ENCODE measurements around the gene LPP.

LPP gene

DNA sequence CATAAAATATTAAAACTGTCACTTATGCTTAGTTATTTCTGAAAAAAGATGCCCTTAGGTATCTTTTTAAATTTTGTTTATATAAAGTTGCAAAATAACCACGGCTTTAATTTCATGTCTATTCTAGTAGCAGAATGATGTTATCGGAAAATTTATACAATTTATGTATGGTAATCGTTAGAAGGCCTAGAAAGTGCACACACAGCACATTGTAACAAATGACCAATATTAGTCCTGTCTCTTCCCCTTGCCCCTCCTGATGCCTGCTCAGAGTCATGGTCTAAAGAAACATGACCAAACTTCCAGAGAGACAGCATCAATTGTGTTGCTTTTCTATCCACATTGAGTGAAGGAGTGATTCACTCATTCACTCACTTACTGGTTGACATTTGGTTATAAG is 6.2 kb upstream of the LPP start:
- no peak overlapping the region for H3K4me3 ChIP-seq (ENCODE audit: severe bottlenecking)
- no peak for ATAC-seq (ENCODE audit: low read depth)
- no peaks in the 10 kb centered on the region for H3K4me1 ChIP-seq (ENCODE audit: insufficient read depth, poor library complexity, severe bottlenecking)
- H3K9me3 ChIP-seq (ENCODE audit: severe bottlenecking), result no peaks in the 10 kb centered on the region
- no peaks in the 10 kb centered on the region for H3K27me3 ChIP-seq (ENCODE audit: insufficient read depth, poor library complexity, severe bottlenecking)
- TF ChIP-seq, protein P1, sequence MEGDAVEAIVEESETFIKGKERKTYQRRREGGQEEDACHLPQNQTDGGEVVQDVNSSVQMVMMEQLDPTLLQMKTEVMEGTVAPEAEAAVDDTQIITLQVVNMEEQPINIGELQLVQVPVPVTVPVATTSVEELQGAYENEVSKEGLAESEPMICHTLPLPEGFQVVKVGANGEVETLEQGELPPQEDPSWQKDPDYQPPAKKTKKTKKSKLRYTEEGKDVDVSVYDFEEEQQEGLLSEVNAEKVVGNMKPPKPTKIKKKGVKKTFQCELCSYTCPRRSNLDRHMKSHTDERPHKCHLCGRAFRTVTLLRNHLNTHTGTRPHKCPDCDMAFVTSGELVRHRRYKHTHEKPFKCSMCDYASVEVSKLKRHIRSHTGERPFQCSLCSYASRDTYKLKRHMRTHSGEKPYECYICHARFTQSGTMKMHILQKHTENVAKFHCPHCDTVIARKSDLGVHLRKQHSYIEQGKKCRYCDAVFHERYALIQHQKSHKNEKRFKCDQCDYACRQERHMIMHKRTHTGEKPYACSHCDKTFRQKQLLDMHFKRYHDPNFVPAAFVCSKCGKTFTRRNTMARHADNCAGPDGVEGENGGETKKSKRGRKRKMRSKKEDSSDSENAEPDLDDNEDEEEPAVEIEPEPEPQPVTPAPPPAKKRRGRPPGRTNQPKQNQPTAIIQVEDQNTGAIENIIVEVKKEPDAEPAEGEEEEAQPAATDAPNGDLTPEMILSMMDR (IDR thresholded peaks at IDR 0.05; ENCODE audit: poor library complexity, severe bottlenecking), result no peak
- DNase-seq (ENCODE audit: low spot score), result no peak
- H3K27ac ChIP-seq (ENCODE audit: poor library complexity, severe bottlenecking), result no peak overlapping the region
- no peaks in the 10 kb centered on the region for H3K36me3 ChIP-seq (ENCODE audit: low read depth)

DNA sequence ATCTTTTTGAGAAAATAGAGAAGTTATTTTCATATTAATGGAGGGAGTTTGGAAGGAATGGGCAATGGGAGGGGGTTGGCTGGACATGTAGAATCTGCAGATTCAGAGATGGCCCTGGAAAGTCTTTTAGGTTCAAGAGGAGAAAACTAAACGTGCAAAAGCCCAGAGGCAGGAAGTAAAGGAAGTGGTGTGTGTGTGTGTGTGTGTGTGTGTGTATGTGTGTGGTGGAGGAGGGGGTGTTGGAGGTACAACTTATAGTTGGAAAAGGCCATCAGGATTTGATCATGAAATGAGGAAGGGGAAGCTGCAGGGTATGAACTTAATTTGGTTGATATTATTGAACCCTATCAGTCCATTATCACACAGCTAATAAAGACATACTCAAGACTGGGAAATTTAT is 5.6 kb upstream of the LPP start:
- ATAC-seq (ENCODE audit: low read depth), result no peak
- Histone ChIP-seq H3K4me1 (ENCODE audit: insufficient read depth, poor library complexity, severe bottlenecking) (no peaks in the 10 kb centered on the region), H3K4me3 (ENCODE audit: severe bottlenecking) (no peak overlapping the region), H3K27me3 (ENCODE audit: insufficient read depth, poor library complexity, severe bottlenecking) (no peaks in the 10 kb centered on the region), H3K36me3 (ENCODE audit: low read depth) (no peaks in the 10 kb centered on the region), H3K27ac (ENCODE audit: poor library complexity, severe bottlenecking) (no peak overlapping the region), H3K9me3 (ENCODE audit: severe bottlenecking) (no peaks in the 10 kb centered on the region)
- TF ChIP-seq, protein P1 (IDR thresholded peaks at IDR 0.05; ENCODE audit: poor library complexity, severe bottlenecking), result no peak
- no peak for DNase-seq (ENCODE audit: low spot score)

DNA sequence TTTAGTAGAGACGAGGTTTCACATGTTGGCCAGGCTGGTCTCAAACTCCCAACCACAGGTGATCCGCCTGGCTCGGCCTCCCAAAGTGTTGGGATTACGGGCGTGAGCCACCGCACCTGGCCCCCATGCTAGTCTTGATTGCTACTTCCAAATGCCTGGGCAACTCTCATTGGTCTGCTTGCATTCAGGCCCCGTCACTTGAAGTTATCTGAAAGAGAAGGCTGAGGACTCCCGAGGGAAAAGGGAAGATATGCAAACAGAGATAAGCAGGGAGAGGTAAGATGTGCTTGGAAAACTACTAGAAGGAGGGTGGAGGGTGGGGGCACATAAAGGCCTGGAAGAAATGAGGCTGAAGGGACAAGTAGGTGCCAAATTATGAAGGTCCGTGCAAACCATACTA is 4.4 kb upstream of the LPP start:
- no peak for DNase-seq (ENCODE audit: low spot score)
- H3K4me3 ChIP-seq (ENCODE audit: severe bottlenecking), result no peak overlapping the region
- TF ChIP-seq, protein P1 (IDR thresholded peaks at IDR 0.05; ENCODE audit: poor library complexity, severe bottlenecking), result no peak
- no peaks in the 10 kb centered on the region for H3K36me3 ChIP-seq (ENCODE audit: low read depth)
- peaks cover under 1% of the 10 kb centered on the region for H3K4me1 ChIP-seq (ENCODE audit: insufficient read depth, poor library complexity, severe bottlenecking)
- no peak for ATAC-seq (ENCODE audit: low read depth)
- H3K9me3 ChIP-seq (ENCODE audit: severe bottlenecking), result no peaks in the 10 kb centered on the region
- no peak overlapping the region for H3K27ac ChIP-seq (ENCODE audit: poor library complexity, severe bottlenecking)
- H3K27me3 ChIP-seq (ENCODE audit: insufficient read depth, poor library complexity, severe bottlenecking), result no peaks in the 10 kb centered on the region

GRCh38 chr3:188150982-188151381 is 3.0 kb upstream of the LPP start:
- H3K9me3 ChIP-seq (ENCODE audit: severe bottlenecking), result no peaks in the 10 kb centered on the region
- H3K27me3 ChIP-seq (ENCODE audit: insufficient read depth, poor library complexity, severe bottlenecking), result no peaks in the 10 kb centered on the region
- H3K4me1 ChIP-seq (ENCODE audit: insufficient read depth, poor library complexity, severe bottlenecking), result peaks cover 3% of the 10 kb centered on the region
- TF ChIP-seq, protein P1 (IDR thresholded peaks at IDR 0.05; ENCODE audit: poor library complexity, severe bottlenecking), result no peak
- H3K27ac ChIP-seq (ENCODE audit: poor library complexity, severe bottlenecking), result no peak overlapping the region
- no peak overlapping the region for H3K4me3 ChIP-seq (ENCODE audit: severe bottlenecking)
- H3K36me3 ChIP-seq (ENCODE audit: low read depth), result no peaks in the 10 kb centered on the region
- no peak for DNase-seq (ENCODE audit: low spot score)
- ATAC-seq (ENCODE audit: low read depth), result no peak

DNA sequence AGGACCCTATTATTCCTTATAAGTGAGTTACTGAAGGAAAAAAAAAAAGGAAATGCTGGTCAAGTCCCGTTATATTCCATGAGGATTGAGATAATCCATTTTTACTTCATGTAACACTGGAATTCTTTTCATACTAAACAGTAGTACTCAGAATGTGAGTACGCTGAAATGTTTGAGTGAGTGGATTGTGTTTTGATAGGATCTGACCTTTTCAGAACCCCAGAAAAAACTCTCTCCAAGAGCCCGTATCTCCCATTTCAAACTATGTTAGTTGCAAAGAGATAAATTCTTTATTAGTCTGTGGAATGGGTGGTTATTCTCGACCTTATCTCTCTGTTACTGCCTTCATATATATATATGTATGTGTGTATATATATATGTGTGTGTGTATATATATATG is 2.5 kb upstream of the LPP start:
- no peaks in the 10 kb centered on the region for H3K9me3 ChIP-seq (ENCODE audit: severe bottlenecking)
- no peak for ATAC-seq (ENCODE audit: low read depth)
- no peaks in the 10 kb centered on the region for H3K27me3 ChIP-seq (ENCODE audit: insufficient read depth, poor library complexity, severe bottlenecking)
- no peak for DNase-seq (ENCODE audit: low spot score)
- H3K4me1 ChIP-seq (ENCODE audit: insufficient read depth, poor library complexity, severe bottlenecking), result peaks cover 3% of the 10 kb centered on the region
- no peak overlapping the region for H3K27ac ChIP-seq (ENCODE audit: poor library complexity, severe bottlenecking)
- H3K4me3 ChIP-seq (ENCODE audit: severe bottlenecking), result no peak overlapping the region
- H3K36me3 ChIP-seq (ENCODE audit: low read depth), result no peaks in the 10 kb centered on the region
- TF ChIP-seq, protein P1 (IDR thresholded peaks at IDR 0.05; ENCODE audit: poor library complexity, severe bottlenecking), result no peak
